ENCODE results near the gene DDX25. TPM values are rescaled to one million over a fixed set of nuclear protein-coding genes. Genes with fewer than 3 reads are reported as not detected.

The DDX25 gene
- total RNA-seq, 1 experiment from 2014 or later, result 0.26 TPM

DNA sequence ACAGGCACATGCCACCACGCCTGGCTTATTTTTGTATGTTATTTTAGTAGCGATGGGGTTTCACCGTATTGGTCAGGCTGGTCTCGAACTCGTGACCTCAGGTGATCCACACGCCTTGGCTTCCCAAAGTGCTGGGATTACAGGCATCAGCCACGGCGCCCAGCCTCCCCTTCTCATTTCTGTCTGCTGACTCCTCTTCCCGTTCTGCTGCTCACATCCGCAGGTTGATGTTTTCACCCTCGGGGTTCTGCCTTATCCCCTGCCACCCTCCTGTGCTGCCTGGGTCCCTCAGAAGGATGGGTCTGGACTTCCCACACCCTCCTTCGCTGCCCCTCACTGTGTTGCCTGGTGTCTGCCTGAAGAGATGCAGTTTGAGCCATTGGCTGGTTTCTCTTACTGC lies 22.4 kb downstream of the DDX25 start:
- Histone ChIP-seq H3K36me3 (ENCODE audit: low read depth) (no peaks in the 10 kb centered on the region), H3K4me2 (no peak overlapping the region), H3F3A (ENCODE audit: insufficient read depth, low read depth) (no peaks in the 10 kb centered on the region), H3K4me3 (no peak overlapping the region), H3K79me2 (ENCODE audit: low read depth) (no peaks in the 10 kb centered on the region), H3K27ac (no peak overlapping the region), H4K20me1 (ENCODE audit: insufficient read depth) (no peaks in the 10 kb centered on the region), H3K4me1 (replicated peaks; ENCODE audit: insufficient read depth) (no peaks in the 10 kb centered on the region), H3K9me2 (ENCODE audit: insufficient read depth) (no peaks in the 10 kb centered on the region), H3K9me3 (ENCODE audit: insufficient read depth, low read depth) (no peaks in the 10 kb centered on the region), H2AFZ (no peak overlapping the region), H3K27me3 (ENCODE audit: insufficient read depth, low read depth) (peaks cover 7% of the 10 kb centered on the region; the same call in 1 of the 2 replicates)
- ChIA-PET CTCF (no interaction called here), POLR2A (ENCODE audit: unreplicated experiment) (no interaction called here)
- TF ChIP-seq, protein P1, sequence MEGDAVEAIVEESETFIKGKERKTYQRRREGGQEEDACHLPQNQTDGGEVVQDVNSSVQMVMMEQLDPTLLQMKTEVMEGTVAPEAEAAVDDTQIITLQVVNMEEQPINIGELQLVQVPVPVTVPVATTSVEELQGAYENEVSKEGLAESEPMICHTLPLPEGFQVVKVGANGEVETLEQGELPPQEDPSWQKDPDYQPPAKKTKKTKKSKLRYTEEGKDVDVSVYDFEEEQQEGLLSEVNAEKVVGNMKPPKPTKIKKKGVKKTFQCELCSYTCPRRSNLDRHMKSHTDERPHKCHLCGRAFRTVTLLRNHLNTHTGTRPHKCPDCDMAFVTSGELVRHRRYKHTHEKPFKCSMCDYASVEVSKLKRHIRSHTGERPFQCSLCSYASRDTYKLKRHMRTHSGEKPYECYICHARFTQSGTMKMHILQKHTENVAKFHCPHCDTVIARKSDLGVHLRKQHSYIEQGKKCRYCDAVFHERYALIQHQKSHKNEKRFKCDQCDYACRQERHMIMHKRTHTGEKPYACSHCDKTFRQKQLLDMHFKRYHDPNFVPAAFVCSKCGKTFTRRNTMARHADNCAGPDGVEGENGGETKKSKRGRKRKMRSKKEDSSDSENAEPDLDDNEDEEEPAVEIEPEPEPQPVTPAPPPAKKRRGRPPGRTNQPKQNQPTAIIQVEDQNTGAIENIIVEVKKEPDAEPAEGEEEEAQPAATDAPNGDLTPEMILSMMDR (conservative IDR thresholded peaks at IDR 0.05), result no peak
- TF ChIP-seq EZH2 (IDR thresholded peaks at IDR 0.05; ENCODE audit: low read depth), result no peak
- intact Hi-C loops (cut with micrococcal nuclease; ENCODE audit: unreplicated experiment), result loop anchor here (10.0 kb wide), 2 partner anchors 338 to 378 kb away; partner anchors contain the start of genes DCPS, FOXRED1 and SRPRA
- DNase-seq, result no peak
- no TSS peak for BruUV-seq (replicated peaks)

DNA sequence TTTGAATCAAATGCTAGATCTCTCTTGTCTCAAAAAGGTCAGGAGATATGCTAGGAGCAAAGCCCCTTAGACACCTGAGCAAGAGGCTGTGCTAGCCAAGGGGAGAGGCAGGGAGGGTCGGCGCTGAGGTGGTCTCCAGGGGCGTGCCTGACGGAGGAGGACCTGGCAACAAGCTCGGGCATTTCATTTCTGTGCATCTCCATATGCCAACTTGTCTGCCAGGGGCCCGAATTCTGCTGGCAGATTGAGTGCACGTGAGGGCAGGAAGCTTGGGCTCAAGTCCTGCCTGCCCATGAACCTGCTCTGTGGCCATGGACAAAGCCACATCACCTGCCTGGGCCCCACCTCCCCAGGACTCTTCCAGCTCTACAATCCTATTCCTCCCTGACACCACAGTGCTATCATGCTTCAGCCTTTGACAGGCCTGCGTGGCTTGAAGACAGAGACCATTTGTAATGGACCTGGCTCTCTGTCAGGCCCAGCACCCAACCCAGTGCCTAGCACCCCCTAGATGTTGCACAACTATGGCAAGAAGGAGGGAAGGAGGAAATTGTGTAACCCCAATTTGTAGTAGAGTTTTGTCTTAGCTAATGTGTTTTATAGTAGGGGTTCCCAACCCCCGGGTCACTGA lies 25.3 kb downstream of the DDX25 start:
- ChIA-PET POLR2A (ENCODE audit: unreplicated experiment) (no interaction called here), CTCF (no interaction called here)
- no peak overlapping the region for H3K4me3 ChIP-seq
- H4K20me1 ChIP-seq (ENCODE audit: insufficient read depth), result no peaks in the 10 kb centered on the region
- no peaks in the 10 kb centered on the region for H3K9me3 ChIP-seq (ENCODE audit: insufficient read depth, low read depth)
- H3F3A ChIP-seq (ENCODE audit: insufficient read depth, low read depth), result no peaks in the 10 kb centered on the region
- no peak overlapping the region for H2AFZ ChIP-seq
- H3K27ac ChIP-seq, result no peak overlapping the region
- no TSS peak for BruUV-seq (replicated peaks)
- H3K27me3 ChIP-seq (ENCODE audit: insufficient read depth, low read depth), result peaks cover 9% of the 10 kb centered on the region; the same call in 1 of the 2 replicates
- H3K79me2 ChIP-seq (ENCODE audit: low read depth), result no peaks in the 10 kb centered on the region
- intact Hi-C loops (cut with micrococcal nuclease; ENCODE audit: unreplicated experiment), result loop anchor here (10.0 kb wide), 2 partner anchors 335 to 375 kb away; partner anchors contain the start of genes DCPS, FOXRED1 and SRPRA
- TF ChIP-seq, protein P1 (conservative IDR thresholded peaks at IDR 0.05), result no peak
- no peak for TF ChIP-seq EZH2 (IDR thresholded peaks at IDR 0.05; ENCODE audit: low read depth)
- no peak overlapping the region for H3K4me2 ChIP-seq
- H3K9me2 ChIP-seq (ENCODE audit: insufficient read depth), result no peaks in the 10 kb centered on the region
- DNase-seq, result no peak
- no peaks in the 10 kb centered on the region for H3K36me3 ChIP-seq (ENCODE audit: low read depth)
- H3K4me1 ChIP-seq (replicated peaks; ENCODE audit: insufficient read depth), result no peaks in the 10 kb centered on the region

DNA sequence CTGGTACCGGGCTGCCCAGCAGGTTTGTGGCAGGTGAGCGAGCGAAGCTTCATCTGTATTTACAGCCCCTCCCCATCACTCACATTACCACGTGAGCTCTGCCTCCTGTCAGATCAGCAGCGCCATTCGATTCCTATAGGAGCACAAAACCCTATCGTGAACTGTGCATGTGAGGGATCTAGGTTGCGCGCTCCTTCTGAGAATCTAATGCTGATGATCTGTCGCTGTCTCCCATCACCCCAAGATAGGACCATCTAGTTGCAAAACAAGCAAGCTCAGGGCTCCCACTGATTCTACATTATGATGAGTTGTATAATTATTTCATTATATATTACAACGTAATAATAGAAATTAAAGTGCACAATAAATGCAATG lies 25.8 kb downstream of the DDX25 start:
- Histone ChIP-seq H2AFZ (no peak overlapping the region), H3K4me2 (no peak overlapping the region), H3K79me2 (ENCODE audit: low read depth) (no peaks in the 10 kb centered on the region), H3K4me1 (replicated peaks; ENCODE audit: insufficient read depth) (no peaks in the 10 kb centered on the region), H3K27me3 (ENCODE audit: insufficient read depth, low read depth) (peaks cover 9% of the 10 kb centered on the region; the same call in 1 of the 2 replicates), H3K36me3 (ENCODE audit: low read depth) (no peaks in the 10 kb centered on the region), H3K4me3 (no peak overlapping the region), H3K9me3 (ENCODE audit: insufficient read depth, low read depth) (no peaks in the 10 kb centered on the region), H3K9me2 (ENCODE audit: insufficient read depth) (no peaks in the 10 kb centered on the region), H4K20me1 (ENCODE audit: insufficient read depth) (no peaks in the 10 kb centered on the region), H3K27ac (no peak overlapping the region), H3F3A (ENCODE audit: insufficient read depth, low read depth) (no peaks in the 10 kb centered on the region)
- TF ChIP-seq EZH2 (IDR thresholded peaks at IDR 0.05; ENCODE audit: low read depth), result no peak
- POLR2A ChIA-PET (ENCODE audit: unreplicated experiment), result no interaction called here
- no peak for DNase-seq
- intact Hi-C loops (cut with micrococcal nuclease; ENCODE audit: unreplicated experiment), result no loop called here
- CTCF ChIA-PET, result no interaction called here
- BruUV-seq (replicated peaks), result no TSS peak

DNA sequence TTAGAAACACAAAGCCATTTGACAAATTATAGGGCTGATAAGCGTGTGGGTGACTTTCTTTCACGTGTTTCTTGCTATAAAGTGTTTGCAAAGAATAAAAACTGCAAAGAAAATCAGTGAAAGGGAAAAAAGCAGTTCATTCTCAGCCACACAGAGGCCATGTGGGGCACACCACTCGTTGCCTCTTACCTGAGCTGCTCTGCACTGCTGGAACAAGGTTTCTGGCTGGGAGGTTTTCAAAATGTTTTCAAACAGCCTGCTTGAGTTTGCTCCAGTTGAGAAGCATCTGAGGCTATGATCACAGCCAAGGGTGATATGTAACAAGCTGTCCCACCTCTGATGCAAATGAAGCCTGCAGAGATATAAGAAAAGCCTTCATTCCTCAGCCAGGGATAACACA lies 26.8 kb downstream of the DDX25 start:
- no TSS peak for BruUV-seq (replicated peaks)

More for the DNA sequence above, 26.8 kb downstream of the DDX25 start:
- DNase-seq, result no peak
- Histone ChIP-seq H3K4me2 (no peak overlapping the region), H3F3A (ENCODE audit: insufficient read depth, low read depth) (no peaks in the 10 kb centered on the region), H3K9me3 (ENCODE audit: insufficient read depth, low read depth) (no peaks in the 10 kb centered on the region), H3K4me3 (no peak overlapping the region), H3K27me3 (ENCODE audit: insufficient read depth, low read depth) (peaks cover 9% of the 10 kb centered on the region; the same call in 1 of the 2 replicates), H4K20me1 (ENCODE audit: insufficient read depth) (no peaks in the 10 kb centered on the region), H3K4me1 (replicated peaks; ENCODE audit: insufficient read depth) (no peaks in the 10 kb centered on the region), H2AFZ (no peak overlapping the region), H3K9me2 (ENCODE audit: insufficient read depth) (no peaks in the 10 kb centered on the region), H3K36me3 (ENCODE audit: low read depth) (no peaks in the 10 kb centered on the region), H3K79me2 (ENCODE audit: low read depth) (no peaks in the 10 kb centered on the region), H3K27ac (no peak overlapping the region)
- intact Hi-C loops (cut with micrococcal nuclease; ENCODE audit: unreplicated experiment), result no loop called here
- POLR2A ChIA-PET (ENCODE audit: unreplicated experiment), result no interaction called here
- no peak for TF ChIP-seq EZH2 (IDR thresholded peaks at IDR 0.05; ENCODE audit: low read depth)
- TF ChIP-seq, protein P1 (conservative IDR thresholded peaks at IDR 0.05), result no peak
- CTCF ChIA-PET, result no interaction called here

All from PC-9 (cell line).